ENCODE results near the gene DNPEP. TPM values are rescaled to one million over a fixed set of nuclear protein-coding genes. Genes with fewer than 3 reads are reported as not detected.
"Not testable (repeated sequence)": the region's sequence is repeated elsewhere in the genome, so short reads cannot be mapped to it uniquely, and the experiment has no call there.

Gene DNPEP
- total RNA-seq, 1 donor from 2014 or later, result 148 TPM

DNA sequence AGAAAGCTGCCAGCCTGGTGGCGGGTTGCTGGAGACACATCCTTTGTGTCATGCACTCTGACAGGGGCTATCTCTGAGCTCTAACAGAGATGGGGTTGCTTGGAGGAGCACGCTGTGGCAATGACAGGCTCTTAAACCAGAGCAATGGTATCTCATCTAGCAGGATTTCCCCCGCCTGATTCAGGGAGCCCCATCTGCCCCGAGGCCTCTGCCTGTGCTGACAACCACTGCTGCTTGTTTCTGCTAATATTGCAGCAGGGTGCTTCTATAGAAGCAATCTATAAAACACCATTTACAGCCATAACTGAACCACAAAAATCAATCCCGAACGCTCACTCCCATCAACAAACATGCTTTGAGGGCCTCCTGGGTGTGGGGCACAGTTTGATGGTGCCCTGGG, 12.8 kb upstream of the DNPEP start:
- no peaks in the 10 kb centered on the region for H3K9me3 Mint-ChIP-seq
- no peak for DNase-seq
- no peak overlapping the region for H3K4me3 Mint-ChIP-seq
- H3K4me1 Mint-ChIP-seq, result peaks cover 3% of the 10 kb centered on the region
- peaks cover 9% of the 10 kb centered on the region for H3K27me3 Mint-ChIP-seq
- no peaks in the 10 kb centered on the region for H3K36me3 Mint-ChIP-seq (ENCODE audit: low read depth)
- intact Hi-C loops (cut with micrococcal nuclease), result loop anchor here (5.0 kb wide), 1 partner anchor 77 kb away; no protein-coding TSS in a partner anchor
- no peak overlapping the region for H3K27ac Mint-ChIP-seq

DNA sequence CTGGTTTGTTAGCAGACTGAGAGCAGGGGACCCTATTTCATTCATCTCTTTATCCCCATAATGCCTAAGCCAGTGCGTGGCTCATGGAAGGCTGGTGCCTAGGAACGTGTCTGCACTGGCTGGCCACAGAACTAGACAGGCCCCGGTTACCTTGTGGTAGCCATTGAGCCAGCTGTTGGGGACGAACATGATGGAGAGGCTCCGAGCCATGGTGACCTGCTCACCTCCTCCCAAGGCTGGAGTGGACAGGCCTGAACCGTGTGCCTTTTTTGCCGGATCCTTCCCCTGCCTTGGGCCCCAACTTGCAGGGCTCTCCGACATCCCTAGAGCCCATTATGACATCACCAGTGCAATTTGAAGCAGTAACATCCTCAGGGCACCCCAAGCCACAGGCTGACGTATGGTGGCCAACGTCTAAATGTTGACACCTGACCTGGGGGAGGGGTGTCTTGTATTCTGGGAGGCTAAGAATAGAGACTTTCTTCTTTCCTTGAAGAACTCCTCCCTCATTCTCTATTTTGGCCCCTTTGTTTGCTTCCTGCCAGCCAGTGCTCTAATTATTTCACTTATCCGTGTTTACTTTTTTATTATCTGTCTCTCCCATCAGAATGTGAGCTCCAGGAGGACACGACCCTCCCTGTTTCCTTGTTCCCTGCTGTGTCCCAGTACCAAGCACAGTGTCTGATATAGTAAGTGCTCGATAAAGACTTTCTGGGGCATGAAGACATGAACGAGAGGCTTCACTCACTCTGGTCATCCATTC, 12.2 kb upstream of the DNPEP start:
- H3K27ac Mint-ChIP-seq, result no peak overlapping the region
- no peaks in the 10 kb centered on the region for H3K9me3 Mint-ChIP-seq
- peaks cover 9% of the 10 kb centered on the region for H3K27me3 Mint-ChIP-seq
- intact Hi-C loops (cut with micrococcal nuclease), result loop anchor here (5.0 kb wide), 1 partner anchor 77 kb away; no protein-coding TSS in a partner anchor
- H3K4me3 Mint-ChIP-seq, result no peak overlapping the region
- peaks cover 3% of the 10 kb centered on the region for H3K4me1 Mint-ChIP-seq
- DNase-seq, result no peak
- no peaks in the 10 kb centered on the region for H3K36me3 Mint-ChIP-seq (ENCODE audit: low read depth)

DNA sequence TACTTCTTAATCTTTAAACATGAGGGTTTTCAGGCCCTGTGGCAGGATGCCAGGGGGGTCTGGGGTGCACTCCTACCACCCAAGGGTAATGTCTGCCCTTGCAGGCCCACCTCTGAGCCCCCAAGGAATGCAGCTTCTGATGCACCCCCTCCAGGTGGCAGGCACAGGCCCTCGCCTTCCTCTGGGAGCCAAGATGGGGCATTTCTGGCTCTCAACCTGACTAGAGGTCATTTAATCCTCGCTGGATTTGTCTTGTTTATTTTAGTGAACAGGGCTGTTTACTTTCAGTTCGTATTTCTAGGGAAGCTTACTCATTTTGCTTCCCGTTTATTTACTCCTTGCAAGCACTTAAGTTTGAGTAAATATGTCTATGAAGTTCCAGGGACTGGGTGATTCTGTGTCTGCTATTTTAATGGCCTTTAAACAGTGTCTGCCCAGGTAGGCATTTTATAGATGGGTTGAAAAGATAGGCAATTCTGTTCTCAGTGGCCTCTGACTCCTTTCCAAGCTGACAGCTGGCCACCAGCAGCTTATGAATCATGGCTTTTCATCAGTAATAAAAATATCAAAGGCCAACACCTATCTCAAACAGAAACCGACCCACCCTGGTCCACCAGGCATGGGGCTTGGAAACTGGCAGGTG, 11.1 kb upstream of the DNPEP start:
- H3K36me3 Mint-ChIP-seq (ENCODE audit: low read depth), result no peaks in the 10 kb centered on the region
- no peaks in the 10 kb centered on the region for H3K9me3 Mint-ChIP-seq
- no peak overlapping the region for H3K27ac Mint-ChIP-seq
- peaks cover 3% of the 10 kb centered on the region for H3K4me1 Mint-ChIP-seq
- H3K27me3 Mint-ChIP-seq, result peaks cover 9% of the 10 kb centered on the region
- no peak overlapping the region for H3K4me3 Mint-ChIP-seq
- DNase-seq, result no peak
- intact Hi-C loops (cut with micrococcal nuclease), result no loop called here

DNA sequence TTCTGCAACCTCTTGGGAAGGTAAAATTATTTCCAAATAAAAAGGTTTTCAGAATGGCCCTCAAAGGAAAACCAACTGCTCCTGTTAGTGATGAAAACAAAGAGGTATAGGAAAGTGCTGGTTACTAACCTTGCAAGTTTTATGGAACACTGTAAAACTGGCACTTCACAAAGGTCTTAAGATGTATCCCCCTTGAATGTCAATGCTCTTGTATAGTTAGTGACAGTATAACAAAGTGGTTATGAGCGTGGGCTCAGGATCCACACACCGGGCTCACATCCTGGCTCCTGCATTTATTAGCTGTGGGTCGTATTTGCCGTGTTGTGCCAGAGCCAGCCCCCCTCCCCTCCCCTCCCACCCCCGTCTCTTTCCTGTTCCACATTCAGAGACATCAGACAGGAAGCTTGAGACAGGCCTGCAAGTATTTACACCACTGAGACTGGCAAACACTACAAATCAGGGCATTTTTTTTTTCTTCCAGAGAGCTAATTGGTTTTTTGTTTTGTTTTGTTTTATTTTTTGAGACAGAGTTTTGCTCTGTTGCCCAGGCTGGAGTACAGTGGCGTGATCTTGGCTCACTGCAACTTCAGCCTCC, 9.2 kb upstream of the DNPEP start:
- H3K36me3 Mint-ChIP-seq (ENCODE audit: low read depth), result no peaks in the 10 kb centered on the region
- H3K9me3 Mint-ChIP-seq, result no peaks in the 10 kb centered on the region
- peaks cover 3% of the 10 kb centered on the region for H3K4me1 Mint-ChIP-seq
- H3K27me3 Mint-ChIP-seq, result peaks cover 10% of the 10 kb centered on the region
- no peak for DNase-seq
- intact Hi-C loops (cut with micrococcal nuclease), result no loop called here
- no peak overlapping the region for H3K27ac Mint-ChIP-seq
- no peak overlapping the region for H3K4me3 Mint-ChIP-seq

DNA sequence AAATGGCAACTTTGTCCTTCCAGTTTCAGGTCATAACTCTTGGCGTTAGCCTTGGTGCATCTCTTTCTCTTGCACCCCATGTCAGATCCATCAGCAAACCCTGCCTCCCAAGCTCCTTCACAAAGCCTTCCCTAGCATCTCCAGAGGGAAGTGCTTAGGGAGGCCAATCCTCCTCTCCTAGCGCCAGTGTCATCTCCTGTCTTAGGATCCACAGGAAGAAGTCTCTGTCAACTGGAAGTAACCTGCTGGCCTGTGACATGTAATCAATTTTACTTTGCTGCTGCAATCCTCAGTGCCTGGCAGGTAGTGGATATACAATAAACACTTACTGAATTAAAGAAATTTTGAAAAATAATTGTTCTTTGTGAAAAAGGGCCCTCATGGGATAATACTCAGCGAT, 7.9 kb upstream of the DNPEP start:
- no peak for DNase-seq
- H3K4me1 Mint-ChIP-seq, result peaks cover 3% of the 10 kb centered on the region
- H3K9me3 Mint-ChIP-seq, result peaks cover 5% of the 10 kb centered on the region
- intact Hi-C loops (cut with micrococcal nuclease), result no loop called here
- H3K27ac Mint-ChIP-seq, result no peak overlapping the region
- H3K27me3 Mint-ChIP-seq, result peaks cover 14% of the 10 kb centered on the region
- H3K36me3 Mint-ChIP-seq (ENCODE audit: low read depth), result no peaks in the 10 kb centered on the region
- H3K4me3 Mint-ChIP-seq, result no peak overlapping the region

DNA sequence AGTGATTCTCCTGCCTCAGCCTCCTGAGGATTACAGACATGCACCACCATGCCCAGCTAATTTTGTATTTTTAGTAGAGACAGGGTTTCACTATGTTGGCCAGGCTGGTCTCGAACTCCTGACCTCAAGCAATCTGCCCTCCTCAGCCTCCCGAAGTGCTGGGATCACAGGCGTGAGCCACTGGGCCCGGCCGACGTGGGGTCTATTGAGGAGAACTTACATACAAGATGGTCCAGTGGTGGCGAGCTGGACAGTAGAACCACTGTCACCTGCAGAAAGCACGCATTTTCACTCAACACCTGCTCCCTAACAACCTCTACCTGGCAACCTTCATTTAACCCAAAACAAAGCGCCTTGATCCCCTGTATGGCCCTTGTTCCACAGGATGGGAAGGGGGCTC, 7.3 kb upstream of the DNPEP start:
- DNase-seq; H3K4me3 Mint-ChIP-seq; H3K9me3 Mint-ChIP-seq; H3K4me1 Mint-ChIP-seq; H3K27ac Mint-ChIP-seq; intact Hi-C loops (cut with micrococcal nuclease); H3K36me3 Mint-ChIP-seq (ENCODE audit: low read depth): not testable (repeated sequence)
- H3K27me3 Mint-ChIP-seq, result peaks cover 13% of the 10 kb centered on the region

DNA sequence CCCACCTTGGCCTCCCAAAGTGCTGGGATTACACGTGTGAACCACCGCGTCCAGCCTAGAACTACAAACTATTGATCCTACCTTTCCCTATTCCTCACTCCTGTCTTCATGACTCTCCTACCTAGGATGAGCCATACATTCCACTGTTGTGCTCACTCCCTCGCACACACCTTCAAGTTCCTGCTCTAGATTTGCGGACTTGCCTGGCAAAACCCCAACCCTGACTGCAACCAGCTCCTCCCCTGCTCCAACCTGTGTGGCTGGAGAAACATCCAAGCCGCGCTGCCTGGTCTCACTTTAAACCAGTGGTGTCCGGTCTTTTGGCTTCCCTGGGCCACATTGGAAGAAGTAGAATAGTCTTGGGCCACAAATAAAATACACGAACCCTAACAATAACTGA, 5.0 kb upstream of the DNPEP start:
- no peak for DNase-seq
- H3K27me3 Mint-ChIP-seq, result peaks cover 13% of the 10 kb centered on the region
- H3K36me3 Mint-ChIP-seq (ENCODE audit: low read depth), result no peaks in the 10 kb centered on the region
- intact Hi-C loops (cut with micrococcal nuclease), result no loop called here
- no peak overlapping the region for H3K4me3 Mint-ChIP-seq
- no peak overlapping the region for H3K27ac Mint-ChIP-seq
- peaks cover 5% of the 10 kb centered on the region for H3K9me3 Mint-ChIP-seq
- peaks cover 8% of the 10 kb centered on the region for H3K4me1 Mint-ChIP-seq

DNA sequence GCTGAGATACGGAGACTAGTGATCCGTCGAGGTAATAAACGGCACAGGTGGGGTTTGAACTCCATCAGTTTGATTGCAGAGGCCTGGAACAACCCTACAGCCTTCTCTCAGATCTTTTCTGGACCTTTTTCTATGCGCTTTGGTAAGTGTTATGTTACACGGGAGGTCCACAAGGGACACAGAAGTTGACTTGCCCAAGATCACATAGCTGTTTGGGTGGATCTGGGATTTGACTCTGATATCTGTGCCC, 1.1 kb upstream of the DNPEP start:
- no peak for DNase-seq
- Mint-ChIP-seq H3K9me3 (peaks cover 5% of the 10 kb centered on the region), H3K36me3 (ENCODE audit: low read depth) (peaks cover 30% of the 10 kb centered on the region), H3K27ac (peak overlapping the region; percentile 69), H3K4me1 (peaks cover 12% of the 10 kb centered on the region), H3K27me3 (peaks cover 12% of the 10 kb centered on the region), H3K4me3 (peak overlapping the region; percentile 75)
- intact Hi-C loops (cut with micrococcal nuclease), result loop anchor here (1.0 to 10.0 kb wide), 13 partner anchors 14 to 1172 kb away; partner anchors contain the start of genes ARPC2, BCS1L, CHPF and CTDSP1

DNA sequence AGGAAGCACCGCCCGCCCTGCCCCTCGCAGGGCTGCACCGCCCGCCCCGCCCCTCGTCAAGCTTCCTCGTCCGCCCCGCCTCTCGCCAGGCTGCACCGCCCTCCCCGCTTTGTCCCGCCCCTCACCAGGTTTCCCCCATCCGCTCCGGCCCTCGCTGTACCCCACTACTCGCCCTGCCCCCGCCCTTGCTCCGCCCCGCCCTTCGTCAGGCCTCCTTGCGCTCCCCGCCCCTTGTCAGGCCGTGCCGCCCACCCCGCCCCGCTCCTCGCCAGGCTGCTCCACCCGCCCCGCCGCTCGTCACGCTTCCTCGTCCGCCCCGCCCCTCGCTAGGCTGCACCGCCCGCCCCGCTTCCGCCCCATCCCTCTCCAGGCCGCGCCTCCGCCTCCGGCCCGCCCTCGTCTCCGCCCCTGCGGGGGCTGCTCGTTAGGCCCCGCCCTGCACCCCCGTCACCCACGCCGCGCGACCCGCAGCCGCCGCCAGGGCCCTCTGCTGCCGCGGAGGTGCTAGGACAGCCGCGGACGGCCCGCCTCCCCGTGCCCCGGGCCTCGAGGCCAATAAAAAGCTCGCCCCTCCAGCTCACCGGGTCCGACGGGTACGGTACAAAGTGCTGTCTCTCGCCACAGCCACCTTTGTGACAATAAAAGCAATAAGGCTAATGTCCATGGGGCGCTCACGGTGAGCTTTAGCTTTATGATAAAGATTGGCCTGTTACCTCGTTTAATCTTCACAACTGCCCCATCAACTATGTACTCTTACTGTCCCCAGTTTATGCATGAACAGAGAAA, 602 bp upstream of the DNPEP start:
- peaks cover 9% of the 10 kb centered on the region for H3K27me3 Mint-ChIP-seq
- DNase-seq, result peak; percentile 99
- H3K36me3 Mint-ChIP-seq (ENCODE audit: low read depth), result peaks cover 35% of the 10 kb centered on the region
- intact Hi-C loops (cut with micrococcal nuclease), result loop anchor here (1.0 to 10.0 kb wide), 12 partner anchors 109 to 1172 kb away; partner anchors contain the start of genes ARPC2, BCS1L, CHPF and CTDSP1
- H3K9me3 Mint-ChIP-seq, result peaks cover 5% of the 10 kb centered on the region
- peak overlapping the region; percentile 75 for H3K4me3 Mint-ChIP-seq
- peak overlapping the region; percentile 84 for H3K27ac Mint-ChIP-seq
- H3K4me1 Mint-ChIP-seq, result peaks cover 12% of the 10 kb centered on the region

DNA sequence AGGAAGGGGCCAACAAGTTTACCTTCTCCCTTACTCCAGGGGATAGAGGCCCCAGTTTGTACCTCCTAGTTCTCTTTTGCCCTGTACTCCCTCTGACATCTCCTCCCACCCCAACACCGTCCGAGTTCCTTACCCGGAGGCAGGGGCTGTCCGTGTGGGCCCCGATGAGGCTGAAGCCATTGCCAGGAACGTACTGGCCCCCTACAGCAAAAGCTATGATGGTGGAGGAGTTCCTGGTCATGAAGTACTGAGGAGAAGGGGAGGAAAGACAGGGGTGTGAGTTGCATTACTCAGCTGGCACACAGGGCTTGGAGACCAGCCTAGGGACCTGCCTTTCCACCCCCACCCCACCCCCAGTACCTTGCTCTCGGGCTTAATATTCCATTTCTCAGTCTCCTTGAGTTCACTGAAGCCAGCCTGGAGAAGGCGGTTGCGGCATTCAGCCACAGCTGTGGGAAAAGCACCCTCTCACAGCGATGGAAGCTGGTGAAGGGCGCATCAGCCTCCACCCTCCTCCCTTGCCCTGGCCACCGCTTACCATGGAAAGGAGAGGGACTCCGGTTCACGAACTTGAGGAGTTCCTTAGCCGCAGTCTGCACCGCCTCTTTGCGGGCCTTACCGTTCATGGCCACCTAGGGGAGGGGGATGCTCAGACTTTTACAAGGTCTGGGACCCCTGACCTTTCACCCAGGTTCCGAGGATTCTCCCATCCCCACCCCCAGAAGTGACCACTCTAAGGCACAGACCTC, 1.0 kb downstream of the DNPEP start:
- H3K27me3 Mint-ChIP-seq, result peaks cover 5% of the 10 kb centered on the region
- DNase-seq, result no peak
- peak overlapping the region; percentile 95 for H3K27ac Mint-ChIP-seq
- intact Hi-C loops (cut with micrococcal nuclease), result loop anchor here (1.0 to 10.0 kb wide), 6 partner anchors 92 to 1102 kb away; partner anchors contain the start of genes ANKZF1, ATG9A, BCS1L and CTDSP1
- peaks cover 12% of the 10 kb centered on the region for H3K4me1 Mint-ChIP-seq
- H3K36me3 Mint-ChIP-seq (ENCODE audit: low read depth), result peaks cover 46% of the 10 kb centered on the region
- H3K4me3 Mint-ChIP-seq, result peak overlapping the region; percentile 99
- peaks cover 5% of the 10 kb centered on the region for H3K9me3 Mint-ChIP-seq

DNA sequence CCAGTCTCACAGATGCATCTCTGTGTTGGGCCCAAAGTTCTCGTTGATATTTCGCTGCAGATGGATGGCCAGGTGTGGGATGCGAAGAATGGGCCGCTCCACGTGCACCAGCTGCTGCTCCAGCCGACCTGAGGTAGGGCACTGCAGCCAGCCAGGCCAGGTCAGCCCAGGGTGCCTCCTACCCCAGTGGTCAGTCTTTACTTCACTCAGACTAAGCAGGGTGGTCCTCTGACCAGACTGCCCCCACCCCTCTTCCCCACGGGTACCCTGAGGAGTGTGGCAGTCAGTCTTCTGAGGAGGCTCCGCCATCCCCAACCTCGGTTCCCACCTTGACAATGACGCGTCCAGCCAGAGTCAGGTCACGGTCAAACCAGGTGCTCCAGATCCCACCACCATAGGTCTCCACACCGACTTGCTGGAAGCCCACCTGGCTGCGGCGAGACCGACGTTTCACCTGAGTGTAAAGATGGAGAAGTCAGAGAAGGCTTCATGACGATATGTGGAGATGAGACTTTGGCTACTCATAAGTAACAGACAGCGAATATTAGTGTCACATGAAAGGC, 1.7 kb downstream of the DNPEP start:
- no peak for DNase-seq
- peaks cover 3% of the 10 kb centered on the region for H3K9me3 Mint-ChIP-seq
- H3K27ac Mint-ChIP-seq, result no peak overlapping the region
- intact Hi-C loops (cut with micrococcal nuclease), result loop anchor here (5.0 to 10.0 kb wide), 3 partner anchors 729 to 1101 kb away; partner anchors contain the start of genes BCS1L, CTDSP1 and ZNF142
- peaks cover 1% of the 10 kb centered on the region for H3K27me3 Mint-ChIP-seq
- H3K4me1 Mint-ChIP-seq, result peaks cover 12% of the 10 kb centered on the region
- H3K36me3 Mint-ChIP-seq (ENCODE audit: low read depth), result peaks cover 53% of the 10 kb centered on the region
- H3K4me3 Mint-ChIP-seq, result peak overlapping the region; percentile 99

DNA sequence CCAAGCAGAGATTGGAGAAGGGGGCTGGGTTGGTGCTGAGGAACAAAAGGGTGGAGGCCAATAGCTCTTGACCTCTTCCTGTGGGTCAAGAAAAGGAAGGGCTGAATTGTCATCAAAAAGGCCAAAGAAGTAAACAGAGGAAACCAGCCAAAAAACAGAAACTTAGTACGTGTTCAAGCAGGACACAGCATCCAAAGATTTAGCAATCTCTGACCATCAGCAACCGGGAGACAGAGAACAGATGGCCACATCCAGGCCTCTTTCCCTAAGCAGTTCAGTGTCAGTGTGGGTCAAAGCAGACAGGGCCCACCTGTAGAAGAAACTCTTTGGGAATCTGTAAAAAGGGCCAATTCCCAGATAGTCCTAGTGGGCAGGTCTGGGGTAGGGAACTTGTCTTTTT, 2.9 kb downstream of the DNPEP start:
- no peaks in the 10 kb centered on the region for H3K9me3 Mint-ChIP-seq
- DNase-seq, result no peak
- peaks cover 12% of the 10 kb centered on the region for H3K4me1 Mint-ChIP-seq
- no peak overlapping the region for H3K4me3 Mint-ChIP-seq
- H3K27ac Mint-ChIP-seq, result no peak overlapping the region
- intact Hi-C loops (cut with micrococcal nuclease), result loop anchor here (5.0 to 10.0 kb wide), 3 partner anchors 728 to 1100 kb away; partner anchors contain the start of genes BCS1L, CTDSP1 and ZNF142
- peaks cover 57% of the 10 kb centered on the region for H3K36me3 Mint-ChIP-seq (ENCODE audit: low read depth)
- H3K27me3 Mint-ChIP-seq, result no peaks in the 10 kb centered on the region
